GM18873 (cell line): ENCODE measurements around the gene RAD51B.

ENCODE experiments used
- ATAC-seq: cut with Tn5 transposase; IDR thresholded peaks from one replicate; pipeline ENCODE4 v1.9.1; 2021; ENCODE audit warnings: mild to moderate bottlenecking, moderate library complexity, moderate number of reproducible peaks; ENCODE audit not compliant: unreplicated experiment, low FRiP score

RAD51B gene

DNA sequence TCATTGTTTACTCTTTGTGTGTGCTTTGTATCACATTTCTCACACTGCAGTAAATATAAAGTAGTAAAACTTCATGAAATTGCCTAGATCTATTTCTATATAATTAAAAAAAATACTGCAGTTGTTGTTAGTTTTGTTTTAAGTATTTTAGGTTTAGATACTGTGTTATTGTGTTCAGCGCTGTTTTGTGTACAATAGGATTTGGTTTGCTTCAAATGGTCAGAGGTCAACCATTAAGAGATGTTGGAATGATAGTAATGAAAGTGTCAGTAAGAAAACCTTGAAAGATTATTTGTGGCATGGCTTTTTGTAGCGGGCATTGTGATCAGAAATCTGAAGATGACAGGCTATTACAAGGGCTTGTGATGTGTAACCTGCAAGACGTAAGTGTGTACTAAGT is 67.9 kb downstream of the RAD51B start:
- ATAC-seq: no peak

DNA sequence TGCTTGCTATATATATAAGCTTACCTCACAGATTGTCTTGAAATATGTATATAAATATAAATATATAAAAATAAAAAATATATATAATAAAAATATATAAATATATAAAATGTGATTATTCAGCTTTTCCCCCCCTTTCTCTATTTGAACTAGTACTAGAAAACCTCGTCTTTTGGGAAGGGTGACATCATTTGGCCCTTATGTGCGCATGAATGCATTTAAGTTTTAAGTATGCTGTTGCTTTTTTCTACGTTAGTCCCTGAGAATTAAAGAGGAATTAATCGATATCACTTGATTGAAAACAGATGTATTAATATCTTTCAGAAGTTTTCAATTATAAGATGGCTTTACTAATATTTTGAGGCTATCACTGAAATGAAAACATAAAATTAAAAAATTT is 69.9 kb downstream of the RAD51B start:
- no peak for ATAC-seq

DNA sequence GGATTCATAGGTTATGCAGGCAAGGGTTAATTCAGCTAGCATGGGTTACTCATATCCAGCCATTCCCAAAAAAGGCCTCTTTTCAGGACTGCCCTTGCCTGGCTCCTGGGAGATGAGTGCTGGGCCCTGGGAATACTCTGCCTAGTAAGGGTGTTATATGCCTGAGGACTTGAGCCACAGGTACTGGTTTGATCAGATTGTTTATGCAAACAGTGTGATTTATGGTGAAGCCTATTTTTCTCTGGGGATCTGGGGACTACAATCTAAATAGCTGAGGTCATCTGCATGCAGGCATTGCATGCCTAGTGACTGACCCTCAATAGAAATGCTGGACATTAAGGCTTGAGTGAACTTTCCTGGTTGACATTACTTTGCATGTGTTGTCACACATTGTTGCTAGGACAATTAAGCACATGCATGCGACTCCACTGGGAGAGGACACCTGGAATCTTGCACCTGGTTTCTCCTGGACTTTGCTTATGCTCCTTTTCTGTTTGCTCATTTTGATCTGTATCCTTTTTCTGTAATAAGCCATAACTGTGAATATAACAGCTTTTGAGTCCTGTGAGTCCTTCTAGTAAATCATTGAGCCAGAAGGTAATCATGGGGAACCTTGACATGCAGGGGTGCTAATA is 73.0 kb downstream of the RAD51B start:
- ATAC-seq: no peak

DNA sequence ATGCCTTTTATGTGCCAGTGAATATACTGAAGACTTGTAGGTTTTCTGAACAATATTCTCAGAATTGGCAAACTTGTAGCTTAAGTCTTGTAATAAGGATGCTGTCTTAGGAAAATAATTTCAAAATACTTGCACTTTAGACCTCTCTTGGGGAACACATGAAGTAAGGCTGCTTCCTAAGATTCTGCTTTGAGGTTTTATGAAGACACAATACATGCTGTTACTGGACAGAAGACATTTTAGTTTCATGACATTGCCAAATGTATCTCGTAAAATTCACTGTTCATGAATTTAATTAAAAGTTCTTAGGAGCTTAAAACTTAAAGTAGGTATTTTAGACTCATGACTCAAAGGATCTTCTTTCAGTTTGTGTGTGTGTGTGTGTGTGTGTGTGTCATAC is 80.7 kb downstream of the RAD51B start:
- no peak for ATAC-seq

DNA sequence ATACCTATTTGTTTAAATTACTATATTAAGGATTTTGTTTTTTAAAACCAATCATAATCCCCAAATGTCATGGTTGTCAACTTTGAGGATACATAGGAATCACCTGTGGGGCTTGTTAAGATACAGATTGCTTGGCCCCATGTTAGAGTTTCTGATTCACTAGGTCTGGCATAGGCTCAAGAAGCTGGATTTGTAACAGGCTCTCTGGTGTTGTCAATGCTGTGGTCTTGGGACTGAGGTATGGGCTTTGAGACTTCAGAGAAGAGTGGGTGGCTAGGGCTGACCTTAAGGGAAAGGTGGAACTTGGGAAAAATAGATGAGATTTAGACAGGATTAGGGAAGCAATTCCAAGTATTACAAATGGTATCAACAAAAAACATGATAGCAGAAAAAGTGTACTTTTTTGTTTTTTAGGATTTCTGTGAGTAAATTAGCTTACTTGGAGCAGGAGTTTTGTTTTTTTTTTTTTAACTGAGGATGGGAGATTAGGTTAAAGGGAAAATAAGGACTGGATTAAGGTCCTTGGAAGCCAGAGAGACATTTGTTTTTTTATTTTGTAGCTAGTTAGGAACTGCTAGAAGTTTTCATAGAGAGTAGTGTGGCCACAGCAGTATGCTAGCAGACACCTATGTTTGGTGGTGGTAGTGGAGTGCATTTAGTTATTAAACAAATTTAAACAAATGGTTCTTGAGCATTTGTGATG is 88.6 kb downstream of the RAD51B start:
- ATAC-seq: no peak

DNA sequence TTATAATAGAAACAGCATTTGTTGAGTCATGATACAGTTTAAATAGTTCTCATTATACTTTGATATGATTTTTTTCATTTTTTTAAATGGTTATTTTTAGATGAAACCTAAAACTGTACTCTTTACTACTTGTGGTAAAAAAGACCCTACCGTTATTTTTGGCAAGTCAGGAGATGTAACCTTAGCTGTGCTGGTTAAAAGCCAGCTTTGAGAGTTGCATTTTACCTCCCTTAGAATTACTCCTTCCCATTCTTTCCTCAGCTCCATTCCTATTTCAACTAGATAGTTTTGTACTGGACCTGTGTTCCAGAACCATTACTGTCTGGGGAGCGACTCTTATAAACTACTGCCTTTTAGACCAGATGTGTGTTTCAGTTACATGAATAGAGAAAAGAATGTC is 92.0 kb downstream of the RAD51B start:
- no peak for ATAC-seq

DNA sequence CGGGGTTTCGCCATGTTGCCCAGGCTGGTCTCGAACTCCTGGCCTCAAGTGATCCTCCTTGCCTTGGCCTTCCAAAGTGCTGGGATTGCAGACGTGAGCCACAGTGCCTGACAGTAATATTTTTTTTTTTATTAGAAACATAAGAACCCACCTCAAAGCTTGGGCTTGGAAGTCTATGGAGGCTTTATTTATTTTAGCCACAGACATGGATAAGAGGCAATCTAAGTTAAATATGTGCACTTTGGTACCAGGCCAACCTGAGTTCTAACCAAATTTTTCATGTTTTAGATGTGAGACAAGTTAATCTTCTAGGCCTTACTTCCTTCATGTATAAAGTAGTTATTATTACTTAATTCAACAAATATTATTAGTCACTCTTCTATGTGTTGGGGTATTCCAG is 96.9 kb downstream of the RAD51B start:
- no peak for ATAC-seq

DNA sequence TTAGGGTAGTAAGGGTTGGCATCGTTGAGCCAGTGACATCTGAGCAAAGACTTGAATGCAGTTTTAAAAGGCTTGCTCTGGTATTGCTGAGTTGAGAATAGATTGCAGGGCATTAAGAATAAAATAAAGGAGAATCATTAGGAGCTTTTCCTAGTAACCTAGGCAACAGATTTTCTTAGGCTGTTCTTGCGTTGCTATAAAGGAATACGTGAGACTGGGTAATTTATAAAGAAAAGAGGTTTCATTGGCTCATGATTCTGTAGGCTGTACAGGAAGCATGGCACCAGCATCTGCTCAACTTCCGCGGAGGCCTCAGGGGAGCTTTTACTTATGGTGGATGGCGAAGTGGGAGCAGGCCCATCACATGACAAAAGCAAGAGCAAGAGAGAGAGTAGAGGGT is 97.4 kb downstream of the RAD51B start:
- no peak for ATAC-seq

DNA sequence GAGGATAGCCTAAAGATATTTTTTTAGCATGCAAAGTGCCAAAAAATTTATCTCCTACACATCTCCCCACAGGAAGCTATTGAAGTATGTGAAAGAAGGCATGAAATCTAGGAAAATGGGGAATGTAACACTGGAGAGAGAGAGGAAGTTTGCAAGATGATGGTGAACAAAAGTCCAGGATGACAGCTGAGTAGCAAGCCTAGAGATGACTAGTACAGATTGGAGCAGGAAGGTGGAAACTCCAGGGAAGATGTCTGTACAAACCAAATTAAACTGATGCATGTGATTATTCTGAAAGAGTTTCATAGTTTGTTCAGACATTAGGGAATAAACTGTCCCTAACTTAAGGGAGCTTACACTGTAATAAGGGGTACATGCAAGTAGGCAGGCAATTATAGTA is 99.3 kb downstream of the RAD51B start:
- ATAC-seq: no peak

DNA sequence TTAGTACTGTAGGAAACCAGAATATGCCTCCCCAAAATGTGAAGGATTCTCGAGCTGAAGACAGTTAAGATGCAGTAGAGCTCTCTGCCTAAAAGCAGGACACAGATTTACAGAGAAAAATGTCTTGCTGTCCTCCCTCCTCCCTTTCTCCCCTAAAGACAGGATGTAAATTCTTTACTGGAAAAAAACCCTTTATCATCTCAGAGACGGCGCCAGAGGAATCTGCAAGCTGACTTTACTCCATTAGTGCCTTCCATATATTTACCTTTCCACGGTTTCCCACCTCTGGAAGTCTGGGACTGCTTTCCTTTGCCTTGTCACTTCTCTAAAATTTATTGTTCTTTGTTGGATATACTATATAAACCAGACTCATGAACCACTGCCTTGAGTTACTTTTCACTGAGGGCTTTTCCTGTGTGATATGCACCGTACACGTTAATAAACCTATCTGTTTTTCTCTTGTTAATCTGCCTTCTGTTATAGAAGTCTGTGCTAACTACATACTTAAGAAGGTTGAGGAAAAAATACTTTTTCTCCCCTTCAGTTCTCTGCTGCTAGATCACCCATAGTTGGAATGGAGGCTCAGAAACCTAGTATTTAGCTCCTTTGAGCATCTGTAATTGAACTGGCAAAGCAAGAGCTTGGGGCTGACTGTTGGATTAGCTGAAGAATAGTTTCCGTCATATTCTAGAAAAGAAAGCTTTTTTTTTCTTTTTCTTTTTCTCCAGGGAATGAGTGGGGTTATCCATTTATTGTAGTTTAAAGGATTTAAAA is 99.9 kb downstream of the RAD51B start:
- no peak for ATAC-seq

DNA sequence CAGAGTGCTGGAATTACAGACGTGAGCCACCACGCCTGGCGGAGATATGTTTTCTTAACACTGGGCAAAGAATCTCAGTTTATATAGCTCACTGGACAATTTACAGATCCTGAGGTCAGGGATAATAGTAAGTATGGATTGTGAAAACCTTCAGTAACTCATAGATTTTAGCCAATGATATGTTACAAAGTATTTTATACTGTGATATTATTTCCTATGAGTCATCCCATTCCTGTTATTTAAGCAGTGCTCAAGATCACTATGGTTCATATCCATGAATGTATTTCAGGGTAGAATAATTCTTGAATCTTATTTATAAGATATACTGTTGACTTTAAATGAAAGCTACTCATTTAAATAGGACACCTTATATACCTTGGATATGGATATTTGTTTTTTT is 107.2 kb downstream of the RAD51B start:
- ATAC-seq: no peak

DNA sequence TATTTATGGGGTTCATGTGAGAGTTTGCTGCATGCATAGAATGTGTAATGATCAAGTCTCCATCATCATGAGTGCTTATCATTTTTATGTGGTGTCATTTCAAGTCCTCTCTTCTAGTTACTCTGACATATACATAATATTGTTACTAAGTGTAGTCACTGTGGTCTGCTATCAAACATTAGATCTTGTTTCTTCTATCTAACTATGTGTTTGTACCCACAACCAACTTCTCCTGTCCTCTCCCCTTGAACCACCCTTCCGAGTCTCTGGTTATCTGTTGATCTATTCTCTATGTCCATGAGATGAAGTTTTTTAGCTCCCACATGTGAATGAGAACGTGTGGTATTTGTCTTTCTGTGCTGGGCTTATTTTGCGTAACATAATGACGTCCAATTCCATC is 107.7 kb downstream of the RAD51B start:
- no peak for ATAC-seq

DNA sequence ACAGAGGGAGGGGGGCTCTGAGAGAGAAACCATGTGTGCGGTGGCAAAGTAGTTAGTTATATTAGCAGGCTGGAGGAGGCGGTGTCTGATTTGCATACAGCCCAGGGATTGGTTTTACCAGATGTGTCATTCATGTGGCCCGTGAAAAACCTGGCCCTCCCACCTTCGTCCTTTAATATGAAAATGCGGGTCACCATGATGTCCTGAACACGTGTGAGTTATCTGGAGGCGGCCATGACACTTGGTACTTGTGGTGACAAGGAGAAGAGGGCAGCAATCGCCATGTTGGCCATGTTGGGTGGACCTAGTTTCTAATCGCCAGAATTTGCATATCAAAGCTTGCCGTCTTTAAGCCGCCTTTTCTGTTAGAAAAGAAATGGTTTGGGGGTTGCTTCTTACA is 108.8 kb downstream of the RAD51B start:
- ATAC-seq: no peak

DNA sequence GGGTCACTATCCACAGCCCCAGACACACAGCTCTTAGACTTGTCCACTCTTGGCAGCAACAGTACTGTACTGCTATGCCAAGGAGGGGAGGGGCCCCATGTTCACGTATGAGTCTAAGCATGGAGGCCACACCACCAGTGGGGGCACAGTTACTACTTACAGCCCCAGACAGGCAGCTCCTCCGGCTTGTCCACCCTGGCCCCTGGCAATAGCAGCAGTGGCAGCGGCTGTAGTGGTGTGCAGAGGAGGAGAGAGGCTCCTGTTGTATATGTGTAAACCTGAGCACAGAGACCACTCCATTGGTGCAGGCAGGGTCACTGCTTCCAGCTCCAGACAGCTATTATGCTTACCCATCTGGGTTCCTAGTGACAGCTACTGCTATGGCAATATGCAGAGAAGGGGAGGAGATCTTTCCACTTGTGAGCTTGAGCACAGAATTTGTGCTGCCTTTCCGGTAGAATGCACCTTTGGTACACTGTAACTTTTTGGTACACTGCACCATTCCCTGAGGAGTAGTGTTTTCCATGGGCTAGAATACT is 113.2 kb downstream of the RAD51B start:
- ATAC-seq: no peak

DNA sequence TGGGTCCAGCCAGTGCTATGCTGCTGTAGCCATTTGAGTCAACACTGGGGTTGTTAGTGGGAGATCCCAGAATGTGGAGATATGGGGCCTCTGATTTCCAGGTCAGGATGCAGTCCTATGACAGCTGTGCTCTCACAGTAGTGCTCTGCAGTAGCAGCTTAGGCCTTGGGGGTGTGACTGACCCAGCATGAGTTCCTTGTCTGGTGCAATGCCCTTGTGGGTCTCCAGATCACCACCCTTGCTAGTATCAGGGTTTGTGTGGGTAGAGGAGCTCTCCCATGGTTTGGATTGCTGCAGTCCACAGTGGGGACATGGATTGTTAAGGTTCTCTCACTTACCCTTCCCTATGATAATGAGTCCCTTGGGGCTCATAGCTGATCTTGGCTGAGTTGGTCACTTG is 113.7 kb downstream of the RAD51B start:
- ATAC-seq: no peak

DNA sequence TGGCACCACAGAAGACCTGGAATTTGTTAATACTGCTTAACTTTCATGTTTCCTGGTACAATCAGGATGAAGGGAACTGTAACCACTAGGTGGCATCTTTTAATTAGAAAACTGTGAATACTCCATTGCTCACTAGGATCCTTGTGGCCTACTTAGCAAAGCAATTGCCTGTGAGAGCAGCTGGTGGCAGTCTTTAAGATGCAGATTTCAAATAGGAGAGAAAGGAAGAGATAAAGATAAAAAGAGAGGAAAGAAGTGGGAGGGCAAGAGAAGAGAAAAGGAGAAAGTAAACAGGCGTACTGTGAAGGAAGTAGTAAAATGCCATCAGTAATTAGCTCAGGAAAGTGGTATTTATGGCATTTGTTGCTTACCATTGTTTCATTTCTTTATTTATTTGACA is 114.5 kb downstream of the RAD51B start:
- ATAC-seq: no peak

DNA sequence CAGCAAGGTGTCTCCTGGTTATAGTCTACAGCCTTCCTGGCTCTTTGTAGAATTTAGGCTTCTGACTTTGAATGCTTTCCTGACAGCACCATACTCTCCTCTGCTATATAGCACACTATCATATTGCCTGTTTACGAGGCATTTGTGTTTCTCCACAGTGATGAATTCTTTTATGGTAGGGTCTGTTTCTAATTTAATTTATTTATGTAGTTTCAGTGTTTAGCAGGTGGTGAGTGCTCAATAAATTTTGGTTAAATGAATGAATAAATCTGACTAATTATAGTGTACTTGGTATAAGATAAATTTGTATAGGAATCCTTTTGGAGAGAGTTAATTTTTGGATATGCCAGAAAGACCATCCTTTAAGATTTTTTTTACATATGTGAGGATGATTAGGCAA is 115.3 kb downstream of the RAD51B start:
- no peak for ATAC-seq

DNA sequence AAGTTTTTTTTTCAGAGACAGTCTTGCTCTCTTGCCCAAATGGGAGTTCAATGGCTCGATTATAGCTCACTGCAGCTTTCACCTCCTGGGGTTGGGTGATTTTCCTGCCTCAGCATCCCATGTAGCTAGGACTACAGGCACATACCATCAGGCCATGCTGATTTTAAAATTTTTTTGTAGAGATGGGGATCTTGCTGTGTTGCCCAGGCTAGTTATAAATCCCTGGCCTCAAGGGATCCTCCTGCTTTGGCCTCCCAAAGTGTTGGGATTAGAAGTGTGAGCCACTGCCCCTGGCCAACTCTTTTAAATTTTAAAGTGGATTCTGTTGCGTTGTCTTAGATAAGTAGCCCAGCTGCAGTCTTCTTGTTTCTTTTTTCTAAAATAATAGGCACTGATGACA is 115.8 kb downstream of the RAD51B start:
- no peak for ATAC-seq

DNA sequence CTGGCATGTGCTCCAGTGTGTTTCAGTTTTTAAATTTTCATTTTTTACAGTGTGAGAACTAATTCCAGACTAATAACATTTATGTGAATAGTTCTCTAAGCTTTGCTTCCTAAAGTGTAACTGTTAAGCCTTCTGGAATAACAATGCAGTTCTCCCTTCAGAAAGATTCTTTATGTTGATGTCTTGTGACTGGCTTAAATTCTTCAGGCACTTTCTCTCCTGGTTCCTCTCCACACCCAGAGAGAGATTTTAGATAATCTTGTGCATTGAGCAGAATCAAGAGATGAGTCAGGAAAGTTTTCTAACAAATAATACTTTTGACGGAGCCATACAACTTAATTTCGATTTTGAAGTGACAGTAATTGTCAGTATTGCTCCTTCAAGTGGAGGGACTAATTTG is 118.5 kb downstream of the RAD51B start:
- no peak for ATAC-seq

DNA sequence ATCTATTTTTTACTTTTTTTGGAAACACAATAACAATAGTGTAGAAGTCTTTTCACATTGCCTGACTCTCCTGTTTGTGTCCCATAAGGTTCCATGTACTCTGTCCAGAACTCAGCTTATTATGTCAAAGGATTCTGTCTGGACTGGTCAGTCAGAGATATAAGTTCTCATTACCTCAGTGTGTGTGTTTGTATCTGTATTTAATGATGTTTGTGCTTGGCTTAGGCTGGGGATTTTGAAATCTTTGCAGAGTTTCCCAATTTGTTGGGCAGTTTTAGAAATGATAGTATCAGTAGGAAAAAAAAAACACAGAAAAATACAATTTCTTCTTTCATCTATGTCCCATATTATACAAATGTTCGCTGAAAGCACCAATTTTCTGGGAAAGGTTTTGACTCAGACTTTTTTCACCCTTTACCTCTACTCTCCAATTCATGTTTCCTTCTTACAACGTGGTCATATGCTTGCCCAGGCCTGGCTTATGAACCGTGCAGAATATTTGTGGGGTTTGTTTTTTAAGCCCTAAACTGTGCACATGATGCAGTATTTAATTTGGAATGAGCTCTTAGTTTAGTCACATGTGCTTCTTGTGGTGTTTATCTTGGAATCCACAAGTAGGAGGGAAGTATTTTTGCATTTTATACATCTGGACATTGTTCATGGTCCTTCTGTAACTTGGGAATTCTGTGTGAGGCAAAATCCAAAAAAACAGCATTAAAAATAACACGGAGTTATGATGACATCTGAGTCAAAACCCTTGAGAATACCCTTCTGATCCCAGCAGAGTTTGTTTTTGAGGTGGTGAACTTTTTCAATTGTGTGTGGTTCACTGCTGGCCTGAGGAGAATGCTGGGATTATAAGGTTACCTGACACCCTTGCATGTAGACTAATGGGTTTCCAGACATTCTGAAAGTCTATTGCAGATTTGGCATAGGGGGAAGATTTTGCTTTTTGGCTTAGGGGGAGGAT is 121.2 kb downstream of the RAD51B start:
- ATAC-seq: no peak
